Karpas-422 (cell line): ENCODE measurements around the gene XBP1. TPM values are rescaled to one million over a fixed set of nuclear protein-coding genes. Genes with fewer than 3 reads are reported as not detected.

Experiments
- DNase-seq: peaks from one replicate; pipeline ENCODE4 v3.0.0-alpha.2; 2015
- H2AFZ ChIP-seq: fragments of 200-600 bp; sonication (generic); 2 replicates; pipeline ENCODE4 v1.6.1; 2014; ENCODE audit warnings: antibody characterized with exemption, low read length, mixed read lengths
- H3K27ac ChIP-seq: fragments of 200-600 bp; sonication (generic); 2 replicates; pipeline ENCODE4 v1.5.1; 2014; ENCODE audit warnings: mild to moderate bottlenecking, low read length, moderate library complexity
- H3K27me3 ChIP-seq: fragments of 200-600 bp; sonication (generic); 2 replicates; pipeline ENCODE4 v1.6.1; 2014; ENCODE audit warnings: low read length, mixed read lengths
- H3K36me3 ChIP-seq: fragments of 200-600 bp; sonication (generic); 2 replicates; pipeline ENCODE4 v1.6.1; 2014; ENCODE audit warnings: low read length, mixed read lengths; ENCODE audit not compliant: insufficient read depth
- H3K4me1 ChIP-seq: fragments of 200-600 bp; sonication (generic); 2 replicates; pipeline ENCODE4 v1.6.1; 2014; ENCODE audit warnings: mild to moderate bottlenecking, low read length, mixed read lengths
- H3K4me2 ChIP-seq: fragments of 200-600 bp; sonication (generic); 2 replicates; pipeline ENCODE4 v1.6.1; 2014; ENCODE audit warnings: low read length, low read depth, mild to moderate bottlenecking; ENCODE audit not compliant: poor library complexity, severe bottlenecking
- H3K4me3 ChIP-seq: fragments of 200-600 bp; sonication (generic); 2 replicates; pipeline ENCODE4 v1.5.1; 2014; ENCODE audit warnings: mild to moderate bottlenecking, antibody characterized with exemption, low read length, mixed read lengths
- H3K79me2 ChIP-seq: fragments of 200-600 bp; sonication (generic); 2 replicates; pipeline ENCODE4 v1.6.1; 2014; ENCODE audit warnings: mild to moderate bottlenecking, low read length, mixed read lengths
- H3K9ac ChIP-seq: fragments of 200-600 bp; sonication (generic); 2 replicates; pipeline ENCODE4 v1.6.0; 2014; ENCODE audit warnings: low read length
- H3K9me2 ChIP-seq: fragments of 200-600 bp; sonication (generic), shearing (Covaris generic); replicated peaks from 2 replicates; pipeline ENCODE4 v1.6.0; 2014; ENCODE audit warnings: mild to moderate bottlenecking, low read length, moderate library complexity; ENCODE audit not compliant: insufficient read depth
- H3K9me3 ChIP-seq: fragments of 300-700, 200-600 bp; sonication (generic); 2 replicates; pipeline ENCODE4 v1.6.1; 2014; ENCODE audit warnings: low read length, mixed read lengths
- H4K20me1 ChIP-seq: fragments of 200-600 bp; sonication (generic); 2 replicates; pipeline ENCODE4 v1.6.1; 2014; ENCODE audit warnings: mild to moderate bottlenecking, antibody characterized with exemption, low read length, low read depth; ENCODE audit not compliant: insufficient read depth
- total RNA-seq: library from RNA; depleted of rRNA; stranded (reverse); fragments of >200 nt; shearing (Covaris generic); gene quantifications from 2 replicates; pipeline ENCODE4 v1.2.3, GENCODE V29; 2014; ENCODE audit warnings: low replicate concordance

XBP1 gene
- total RNA-seq, 1 experiment from 2014 or later, result 121 TPM

DNA sequence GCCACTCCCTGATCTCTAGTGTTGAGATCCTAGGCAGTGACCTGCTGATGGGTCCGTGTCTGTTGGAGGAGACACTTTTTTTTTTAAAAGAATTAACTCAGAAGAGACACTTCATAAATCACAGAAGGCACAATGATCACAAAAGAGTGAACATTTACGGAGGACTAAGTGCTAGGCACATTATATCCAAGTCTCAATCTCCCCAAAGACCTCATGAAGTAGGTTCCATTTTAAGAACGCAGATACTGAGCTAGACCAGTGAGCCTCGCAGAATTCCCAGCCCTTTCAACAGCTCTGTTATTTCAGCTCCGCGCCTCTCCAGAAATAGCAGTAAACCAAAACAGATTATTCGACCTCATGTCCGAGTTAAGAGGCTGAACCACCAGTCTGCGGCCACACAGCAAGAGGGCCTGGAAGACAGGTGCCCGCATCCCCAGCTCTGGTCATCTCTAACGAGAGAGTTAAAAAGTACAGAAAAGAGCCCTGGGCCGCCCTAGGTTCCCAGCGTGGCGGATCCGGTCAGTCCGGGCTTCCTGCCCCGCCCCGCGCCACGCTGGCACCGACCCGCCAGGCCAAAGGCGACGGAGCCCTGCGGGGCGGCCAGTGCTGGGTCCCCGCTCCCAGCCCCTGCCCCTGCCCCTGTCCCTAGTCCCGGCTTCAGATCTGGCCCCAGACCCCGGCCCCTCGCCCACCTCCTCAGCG lies 612 bp downstream of the XBP1 start:
- DNase-seq, result peak; percentile 68
- Histone ChIP-seq H3K27me3 (no peaks in the 10 kb centered on the region), H3K36me3 (peaks cover 30% of the 10 kb centered on the region), H2AFZ (no peak overlapping the region), H3K9me2 (no peaks in the 10 kb centered on the region), H4K20me1 (0 out of 2 replicates have a peak, but pooled peaks cover 5% of the 10 kb centered on the region), H3K4me2 (peak overlapping the region; percentile 78), H3K4me1 (peaks cover 28% of the 10 kb centered on the region), H3K4me3 (peak overlapping the region; percentile 97), H3K9me3 (no peaks in the 10 kb centered on the region), H3K27ac (peak overlapping the region; percentile 83), H3K9ac (peak overlapping the region; percentile 97), H3K79me2 (peaks cover 63% of the 10 kb centered on the region)

DNA sequence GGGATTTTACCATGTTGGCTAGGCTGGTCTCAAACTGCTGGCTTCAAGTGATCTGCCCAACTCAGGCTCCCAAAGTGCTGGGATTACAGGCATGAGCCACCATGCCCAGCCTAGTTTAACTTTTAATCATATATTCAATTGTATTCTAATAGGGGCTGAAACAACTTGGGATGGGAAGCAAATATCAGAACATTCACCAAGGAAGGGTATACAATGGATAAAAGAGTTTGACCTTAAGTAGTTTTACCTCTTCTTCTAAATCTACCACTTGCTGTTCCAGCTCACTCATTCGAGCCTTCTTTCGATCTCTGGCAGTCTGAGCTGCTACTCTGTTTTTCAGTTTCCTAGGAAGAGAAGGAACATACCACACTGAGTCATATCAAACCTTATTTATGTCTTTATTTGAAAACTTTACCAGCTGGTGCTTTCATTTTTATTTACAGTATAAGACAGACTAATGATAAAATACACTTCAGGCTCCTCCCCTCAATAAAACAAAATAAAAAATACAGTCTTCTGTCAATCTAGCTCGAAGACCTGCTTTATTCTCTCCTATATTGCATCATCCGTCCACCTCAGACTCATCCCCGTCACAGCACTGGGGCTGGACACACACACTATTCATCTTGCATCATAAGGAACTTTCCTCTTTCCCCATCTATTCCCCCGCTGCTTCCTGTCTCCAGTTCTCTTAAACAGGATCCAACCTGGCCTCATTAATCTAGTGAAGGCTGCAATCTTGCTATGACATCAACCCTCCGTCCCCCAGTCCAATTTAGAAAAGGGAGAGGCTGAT lies 1.4 kb downstream of the XBP1 start:
- Histone ChIP-seq H3K27me3 (no peaks in the 10 kb centered on the region), H3K9me2 (no peaks in the 10 kb centered on the region), H4K20me1 (0 out of 2 replicates have a peak, but pooled peaks cover 5% of the 10 kb centered on the region), H2AFZ (no peak overlapping the region), H3K27ac (peak overlapping the region; percentile 83), H3K9me3 (no peaks in the 10 kb centered on the region), H3K4me2 (peak overlapping the region; percentile 78), H3K36me3 (peaks cover 37% of the 10 kb centered on the region), H3K79me2 (peaks cover 63% of the 10 kb centered on the region), H3K4me3 (peak overlapping the region; percentile 97), H3K9ac (peak overlapping the region; percentile 97), H3K4me1 (peaks cover 28% of the 10 kb centered on the region)
- peak; percentile 56 for DNase-seq

GRCh38 chr22:28795932-28796856 lies 4.2 kb downstream of the XBP1 start:
- Histone ChIP-seq H3K4me2 (no peak overlapping the region), H3K4me1 (peaks cover 33% of the 10 kb centered on the region), H2AFZ (no peak overlapping the region), H3K79me2 (peaks cover 57% of the 10 kb centered on the region), H3K9me2 (no peaks in the 10 kb centered on the region), H3K36me3 (peaks cover 40% of the 10 kb centered on the region), H3K27me3 (no peaks in the 10 kb centered on the region), H3K9ac (no peak overlapping the region), H4K20me1 (0 out of 2 replicates have a peak, but pooled peaks cover 5% of the 10 kb centered on the region), H3K27ac (no peak overlapping the region), H3K4me3 (no peak overlapping the region), H3K9me3 (no peaks in the 10 kb centered on the region)
- no peak for DNase-seq

GRCh38 chr22:28795071-28795693 lies 5.2 kb downstream of the XBP1 start:
- Histone ChIP-seq H3K9me2 (no peaks in the 10 kb centered on the region), H3K79me2 (peaks cover 50% of the 10 kb centered on the region), H3K4me1 (peaks cover 37% of the 10 kb centered on the region), H3K9ac (no peak overlapping the region), H3K36me3 (peaks cover 40% of the 10 kb centered on the region), H4K20me1 (0 out of 2 replicates have a peak, but pooled peaks cover 5% of the 10 kb centered on the region), H3K27ac (peak overlapping the region; percentile 21; the same call in 1 of the 2 replicates), H3K9me3 (no peaks in the 10 kb centered on the region), H3K4me3 (no peak overlapping the region), H3K4me2 (no peak overlapping the region), H3K27me3 (no peaks in the 10 kb centered on the region), H2AFZ (no peak overlapping the region)
- DNase-seq, result no peak

DNA sequence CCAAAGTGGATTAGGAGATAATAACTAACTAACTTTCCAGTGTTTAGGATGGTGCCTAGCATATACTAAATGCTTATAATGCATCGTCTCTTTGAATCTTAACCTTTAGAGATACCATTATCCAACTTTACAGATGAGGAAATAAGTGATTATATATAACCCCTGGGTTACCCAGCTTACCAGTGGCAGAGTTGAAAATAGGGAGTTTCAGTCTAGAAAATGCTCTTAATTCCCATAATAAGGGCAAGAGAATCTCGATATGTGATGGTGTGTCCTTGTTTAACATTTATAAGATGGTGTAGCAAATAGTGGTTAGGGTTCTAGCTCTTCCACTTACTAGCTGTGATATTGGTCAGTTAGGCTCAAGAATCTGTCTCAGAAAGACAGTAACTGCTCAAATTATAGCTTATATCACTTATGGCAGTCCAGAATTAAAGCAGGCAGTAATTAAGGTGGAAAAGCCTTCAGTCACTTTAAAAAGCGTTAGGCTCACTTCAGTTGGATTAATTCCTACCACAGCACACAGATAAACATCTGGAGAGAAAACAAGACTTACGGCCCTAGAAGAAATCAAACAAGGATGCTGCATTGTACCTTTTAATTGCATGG lies 6.3 kb downstream of the XBP1 start:
- H3K27me3 ChIP-seq, result no peaks in the 10 kb centered on the region
- DNase-seq, result no peak
- no peak overlapping the region for H3K4me3 ChIP-seq
- peaks cover 44% of the 10 kb centered on the region for H3K36me3 ChIP-seq
- H3K9ac ChIP-seq, result no peak overlapping the region
- no peak overlapping the region for H2AFZ ChIP-seq
- H3K4me1 ChIP-seq, result peaks cover 36% of the 10 kb centered on the region
- no peaks in the 10 kb centered on the region for H3K9me2 ChIP-seq
- H4K20me1 ChIP-seq, result no peaks in the 10 kb centered on the region
- no peaks in the 10 kb centered on the region for H3K9me3 ChIP-seq
- peaks cover 39% of the 10 kb centered on the region for H3K79me2 ChIP-seq
- peak overlapping the region; percentile 21 for H3K27ac ChIP-seq
- no peak overlapping the region for H3K4me2 ChIP-seq

DNA sequence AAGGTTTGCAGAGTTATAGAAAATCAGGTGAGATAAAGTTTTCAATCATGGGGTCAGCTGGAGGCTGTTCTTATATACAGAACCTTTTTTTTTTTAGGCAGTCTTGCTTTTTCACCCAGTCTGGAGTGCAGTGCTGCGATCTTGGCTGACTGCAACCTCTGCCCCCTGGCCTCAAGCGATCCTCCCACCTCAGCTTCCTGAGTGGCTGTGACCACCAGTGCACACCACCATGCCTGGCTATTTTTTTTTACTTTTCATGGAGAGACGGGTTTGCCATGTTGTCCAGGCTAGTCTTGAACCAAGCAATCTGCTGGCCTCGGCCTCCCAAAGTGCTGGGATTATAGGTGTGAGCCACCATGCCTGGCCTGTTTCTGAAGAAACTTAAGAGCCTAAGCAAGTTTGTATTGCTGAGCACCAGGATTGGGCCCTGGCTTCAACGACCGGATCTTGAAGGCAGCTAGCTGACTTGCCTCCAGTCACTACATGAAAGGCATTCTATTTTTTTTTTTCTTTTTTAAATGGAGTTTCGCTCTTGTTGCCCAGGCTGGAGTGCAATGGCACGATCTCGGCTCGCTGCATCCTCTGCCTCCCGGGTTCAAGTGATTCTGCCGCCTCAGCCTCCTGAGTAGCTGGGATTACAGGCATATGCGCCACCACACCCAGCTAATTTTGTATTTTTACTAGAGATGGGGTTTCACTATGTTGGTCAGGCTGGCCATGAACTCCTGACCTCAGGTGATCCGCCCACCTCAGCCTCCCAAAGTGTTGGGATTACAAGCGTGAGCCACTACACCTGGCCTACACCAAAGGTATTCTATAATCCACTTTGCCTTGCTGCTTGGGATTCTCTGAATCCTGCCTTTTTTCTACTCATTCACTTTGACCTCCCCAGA lies 7.6 kb downstream of the XBP1 start:
- H2AFZ ChIP-seq, result no peak overlapping the region
- H3K27me3 ChIP-seq, result no peaks in the 10 kb centered on the region
- H3K4me3 ChIP-seq, result no peak overlapping the region
- H3K4me1 ChIP-seq, result peaks cover 38% of the 10 kb centered on the region
- no peaks in the 10 kb centered on the region for H3K9me2 ChIP-seq
- peak overlapping the region; percentile 31 for H3K9ac ChIP-seq
- H3K36me3 ChIP-seq, result peaks cover 43% of the 10 kb centered on the region
- no peaks in the 10 kb centered on the region for H3K9me3 ChIP-seq
- peaks cover 30% of the 10 kb centered on the region for H3K79me2 ChIP-seq
- H4K20me1 ChIP-seq, result no peaks in the 10 kb centered on the region
- peak overlapping the region; percentile 87 for H3K27ac ChIP-seq
- no peak for DNase-seq
- H3K4me2 ChIP-seq, result peak overlapping the region; percentile 25
